B cell (primary cell): ENCODE results near the gene GPLD1.

Source experiments
- CTCF ChIP-seq: fragments of 200-600 bp; IDR thresholded peaks from one replicate; pipeline ENCODE4 v1.8.0; 2022; ENCODE audit warnings: antibody characterized with exemption, mild to moderate bottlenecking
- EZH2 ChIP-seq: IDR thresholded peaks from 2 replicates; pipeline ENCODE4 v1.6.1; 2012; ENCODE audit warnings: borderline replicate concordance, low read depth, mild to moderate bottlenecking, moderate library complexity, low read length; ENCODE audit not compliant: insufficient read depth, poor library complexity, severe bottlenecking

DNA sequence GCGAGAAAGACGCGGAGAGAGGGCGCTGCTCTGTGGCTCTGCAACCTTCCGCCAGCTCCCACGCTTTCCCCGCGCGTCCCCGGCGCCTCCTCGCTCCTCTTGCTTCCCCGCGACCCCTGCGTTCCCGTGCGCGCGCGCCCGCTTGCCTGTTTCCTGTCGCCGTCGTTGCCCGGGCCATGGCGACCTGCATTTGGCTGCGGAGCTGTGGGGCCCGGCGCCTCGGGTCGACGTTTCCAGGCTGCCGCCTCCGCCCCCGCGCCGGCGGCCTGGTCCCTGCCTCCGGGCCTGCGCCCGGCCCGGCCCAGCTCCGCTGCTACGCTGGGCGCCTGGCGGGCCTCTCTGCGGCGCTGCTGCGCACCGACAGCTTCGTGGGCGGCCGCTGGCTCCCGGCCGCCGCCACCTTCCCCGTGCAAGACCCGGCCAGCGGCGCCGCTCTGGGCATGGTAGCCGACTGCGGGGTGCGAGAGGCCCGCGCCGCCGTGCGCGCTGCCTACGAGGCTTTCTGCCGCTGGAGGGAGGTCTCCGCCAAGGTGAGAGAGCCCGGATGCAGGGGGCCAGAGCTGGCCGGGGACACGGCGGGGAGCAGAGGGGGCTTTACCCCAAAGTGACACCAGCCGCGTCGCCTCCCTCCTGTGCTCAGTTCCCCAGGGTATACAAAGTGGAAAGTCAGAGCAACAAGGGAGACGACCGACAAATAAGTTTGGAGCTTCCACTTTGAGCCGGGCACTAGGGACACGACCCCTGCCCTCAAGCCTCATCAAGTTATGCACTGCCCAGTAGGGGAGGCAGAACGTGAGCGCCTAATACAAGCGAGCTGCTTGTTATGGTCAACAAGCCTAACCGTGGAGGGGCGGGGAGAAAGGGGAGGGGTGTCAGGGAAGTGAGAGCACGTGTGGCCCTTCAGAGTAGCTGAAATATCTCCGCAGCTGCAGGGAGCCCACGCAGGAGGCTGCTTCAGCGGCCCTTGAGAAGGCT, 5.7 kb upstream of the GPLD1 start, which contains the start of gene ALDH5A1:
- TF ChIP-seq EZH2 (no peak), CTCF (peak; percentile 46)
